Peyer's patch (tissue), 4 donors: Measurements from ENCODE around the gene FRMPD2. TPM values are rescaled to one million over a fixed set of nuclear protein-coding genes. Genes with fewer than 3 reads are reported as not detected.
"Not testable (repeated sequence)": the region's sequence is repeated elsewhere in the genome, so short reads cannot be mapped to it uniquely, and the experiment has no call there.

Experiments
- DNase-seq, 3 donors: peaks; one replicate each; pipeline ENCODE4 v3.0.0-alpha.2; 2017 to 2019
- H3K27ac ChIP-seq, 4 donors: fragments of 200-600 bp; sonication (generic); one replicate each; pipeline ENCODE4 v1.5.1; 2016 to 2019
- H3K27me3 ChIP-seq, 2 donors: fragments of 200-600 bp; sonication (generic); one replicate each; pipeline ENCODE4 v1.5.1; 2019
- H3K36me3 ChIP-seq, 3 donors: fragments of 200-600 bp; sonication (generic); one replicate each; pipeline ENCODE4 v1.5.1; 2016 to 2019
- H3K4me1 ChIP-seq, 4 donors: fragments of 200-600 bp; sonication (generic); one replicate each; pipeline ENCODE4 v1.5.1; 2016 to 2019
- H3K4me3 ChIP-seq, 4 donors: fragments of 200-600 bp; sonication (generic); 1 replicate in 3 of 4; 2 replicates in 1 of 4; pipeline ENCODE4 v1.5.1; 2016 to 2019; ENCODE audit warnings: mild to moderate bottlenecking in 1 of 4
- H3K9me3 ChIP-seq, 4 donors: fragments of 200-600 bp; sonication (generic); one replicate each; pipeline ENCODE4 v1.5.1; 2016 to 2019; ENCODE audit warnings: mild to moderate bottlenecking in 1 of 4
- CTCF ChIP-seq, 6 experiments: fragments of 450-650 bp in 4 of 6; fragments of 200-600 bp in 2 of 6; sonication (generic) in 1 of 6; IDR thresholded peaks; one replicate each; pipeline ENCODE4 v1.5.1; 2017 to 2019; ENCODE audit warnings: antibody characterized with exemption in 6 of 6, mild to moderate bottlenecking in 3 of 6, moderate library complexity in 1 of 6
- POLR2A ChIP-seq, 2 donors: fragments of 450-650 bp; IDR thresholded peaks; one replicate each; pipeline ENCODE4 v1.5.1; 2017; ENCODE audit warnings: antibody characterized with exemption in 2 of 2, mild to moderate bottlenecking in 2 of 2, moderate library complexity in 2 of 2
- total RNA-seq, 4 donors: library from RNA; depleted of rRNA; stranded (reverse); fragments of >200 nt; gene quantifications; one replicate each; pipeline ENCODE4 v1.1.0, GENCODE V29; 2016

FRMPD2 gene
- total RNA-seq, 4 donors from 2014 or later = not detected

- Histone ChIP-seq H3K36me3 (no peaks in the 10 kb centered on the region), H3K27me3 (no peaks in the 10 kb centered on the region), H3K27ac (no peak overlapping the region), H3K4me1 (peaks cover 0 to 8% (median 0%) of the 10 kb centered on the region in 4 donors), H3K9me3 (no peaks in the 10 kb centered on the region), H3K4me3 (no peak overlapping the region)
- DNase-seq = no peak
- no peak for TF ChIP-seq POLR2A (IDR thresholded peaks at IDR 0.05)
Measured at GRCh38 chr10:48249763-48250351, 24.6 kb downstream of the FRMPD2 start.

GRCh38 chr10:48249004-48249762, 25.3 kb downstream of the FRMPD2 start:
- Histone ChIP-seq H3K27ac (no peak overlapping the region), H3K4me1 (peaks cover 0 to 8% (median 0%) of the 10 kb centered on the region in 4 donors), H3K4me3 (no peak overlapping the region), H3K27me3 (no peaks in the 10 kb centered on the region), H3K9me3 (no peaks in the 10 kb centered on the region), H3K36me3 (no peaks in the 10 kb centered on the region)
- no peak for DNase-seq
- TF ChIP-seq CTCF (IDR thresholded peaks at IDR 0.05) = no peak
- TF ChIP-seq POLR2A (IDR thresholded peaks at IDR 0.05) = no peak

GRCh38 chr10:48248462-48248861, 26.0 kb downstream of the FRMPD2 start:
- H3K27me3 ChIP-seq = no peaks in the 10 kb centered on the region
- H3K4me3 ChIP-seq = no peak overlapping the region
- H3K4me1 ChIP-seq = peaks cover 0 to 8% (median 0%) of the 10 kb centered on the region in 4 donors
- H3K9me3 ChIP-seq = no peaks in the 10 kb centered on the region
- no peak for TF ChIP-seq CTCF (IDR thresholded peaks at IDR 0.05)
- TF ChIP-seq POLR2A (IDR thresholded peaks at IDR 0.05) = no peak
- H3K27ac ChIP-seq = no peak overlapping the region
- DNase-seq = no peak
- H3K36me3 ChIP-seq = no peaks in the 10 kb centered on the region

- TF ChIP-seq CTCF (IDR thresholded peaks at IDR 0.05) (no peak), POLR2A (IDR thresholded peaks at IDR 0.05) (no peak)
- Histone ChIP-seq H3K27me3 (no peaks in the 10 kb centered on the region), H3K27ac (no peak overlapping the region), H3K4me3 (no peak overlapping the region), H3K4me1 (peaks cover 0 to 8% (median 0%) of the 10 kb centered on the region in 4 donors), H3K9me3 (no peaks in the 10 kb centered on the region), H3K36me3 (no peaks in the 10 kb centered on the region)
- DNase-seq = no peak
Measured at GRCh38 chr10:48247680-48248079, 26.8 kb downstream of the FRMPD2 start.

GRCh38 chr10:48246501-48246900, 28.0 kb downstream of the FRMPD2 start:
- Histone ChIP-seq H3K27ac (no peak overlapping the region), H3K9me3 (no peaks in the 10 kb centered on the region), H3K27me3 (no peaks in the 10 kb centered on the region), H3K36me3 (no peaks in the 10 kb centered on the region), H3K4me3 (no peak overlapping the region), H3K4me1 (peaks cover 0 to 1% (median 0%) of the 10 kb centered on the region in 4 donors)
- no peak for DNase-seq
- TF ChIP-seq POLR2A (IDR thresholded peaks at IDR 0.05) (no peak), CTCF (IDR thresholded peaks at IDR 0.05) (no peak)

GRCh38 chr10:48245977-48246376, 28.5 kb downstream of the FRMPD2 start:
- TF ChIP-seq POLR2A (IDR thresholded peaks at IDR 0.05) = no peak
- no peak for TF ChIP-seq CTCF (IDR thresholded peaks at IDR 0.05)
- H3K27me3 ChIP-seq = no peaks in the 10 kb centered on the region
- H3K4me1 ChIP-seq = no peaks in the 10 kb centered on the region
- H3K36me3 ChIP-seq = no peaks in the 10 kb centered on the region
- H3K27ac ChIP-seq = no peak overlapping the region
- no peak overlapping the region for H3K4me3 ChIP-seq
- DNase-seq = no peak
- no peaks in the 10 kb centered on the region for H3K9me3 ChIP-seq

GRCh38 chr10:48243921-48244320, 30.6 kb downstream of the FRMPD2 start:
- not testable (repeated sequence) for H3K27ac ChIP-seq, H3K9me3 ChIP-seq, H3K36me3 ChIP-seq, H3K27me3 ChIP-seq, DNase-seq, H3K4me1 ChIP-seq, H3K4me3 ChIP-seq
